ENCODE data around the gene SLC25A45. TPM values are rescaled to one million over a fixed set of nuclear protein-coding genes. Genes with fewer than 3 reads are reported as not detected.

The SLC25A45 gene
- polyA plus RNA-seq, 2 of the 4 experiments (the other 2 are of a cell fraction): 3.1 to 8.1 TPM

DNA sequence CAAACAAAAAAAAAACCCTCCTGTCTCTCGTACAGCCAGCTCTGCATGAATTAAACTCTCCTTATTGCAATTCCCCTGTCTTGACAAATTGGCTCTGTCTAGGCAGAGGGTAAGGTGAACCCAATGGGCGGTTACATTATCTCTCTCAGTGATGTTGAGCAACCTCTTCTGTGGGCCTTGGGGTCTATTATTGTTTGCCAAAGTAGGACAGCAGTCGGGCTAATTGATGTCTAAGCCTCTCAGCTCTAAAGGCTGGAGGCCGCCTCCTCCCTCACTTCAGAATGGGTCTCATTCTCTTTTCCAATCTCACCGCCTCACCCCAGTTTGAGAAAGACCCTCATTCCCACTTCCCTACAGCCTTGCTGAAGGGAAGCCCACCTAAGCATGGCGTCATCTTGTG lies 1.3 kb upstream of the SLC25A45 start:
- no peak for DNase-seq (ENCODE audit: low read depth in 1 of 2, low spot score in 1 of 2)
- no peak for FAIRE-seq
- Histone ChIP-seq H3K4me2 (peak overlapping the region; percentile 93), H3K4me3 (no peak overlapping the region), H3K27ac (peak overlapping the region; percentile 93 to 99), H3K9me3 (no peaks in the 10 kb centered on the region), H3K4me1 (peaks cover 82% of the 10 kb centered on the region)
- ChIA-PET CTCF (interaction anchor here (0.6 to 14.2 kb wide), 8 partner anchors 9 to 203 kb away, joined by 3 to 208 read pairs (median 4); partner anchors contain the start of gene NEAT1), POLR2A (interaction anchor here (1.0 to 2.1 kb wide), 3 partner anchors 41 to 124 kb away, joined by 5 to 9 read pairs (median 7); no protein-coding TSS in a partner anchor)
- no peak for ATAC-seq
- TF ChIP-seq KDM5A (IDR thresholded peaks at IDR 0.05): no peak
- TF ChIP-seq MYC (IDR thresholded peaks at IDR 0.05; ENCODE audit: borderline replicate concordance, low read length): no peak
- 0 out of 4 replicates have a peak, but pooled peaks of 1 of the 2 experiments have one; percentile 8 for TF ChIP-seq CEBPB (IDR thresholded peaks at IDR 0.05)
- WGBS (ENCODE audit: missing lambda C conversion rate): 82% methylated on average over 6 of the region's 6 CpGs

- POLR2A ChIA-PET: interaction anchor here (0.5 to 2.5 kb wide), 11 partner anchors 12 to 125 kb away, joined by 4 to 17 read pairs (median 6); partner anchors contain the start of gene NEAT1
These were observed 440 bp upstream of the SLC25A45 start for GRCh38 chr11:65382804-65383368.

DNA sequence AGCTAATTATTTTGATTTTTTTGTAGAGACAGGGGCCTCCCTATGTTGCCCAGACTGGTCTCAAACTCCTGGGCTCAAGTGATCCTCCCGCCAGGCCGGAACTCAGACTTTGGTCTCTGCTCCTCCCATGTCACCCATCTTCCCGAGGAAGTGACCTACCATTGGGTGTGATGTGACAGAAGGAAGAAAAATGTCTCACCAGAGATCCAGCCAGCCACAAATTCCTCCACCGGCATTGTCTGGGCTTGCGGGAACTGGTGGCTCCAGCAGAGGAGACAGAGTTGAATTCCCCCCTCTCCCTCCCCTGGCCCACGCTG lies 772 bp downstream of the SLC25A45 start:
- ATAC-seq: peak; percentile 19 to 40
- Histone ChIP-seq H3K4me1 (peaks cover 82% of the 10 kb centered on the region), H3K9me3 (no peaks in the 10 kb centered on the region), H3K4me3 (peak overlapping the region; percentile 46), H3K4me2 (peak overlapping the region; percentile 93), H3K27ac (peak overlapping the region; percentile 93 to 99)
- POLR2A ChIA-PET: interaction anchor here (0.6 to 2.5 kb wide), 11 partner anchors 11 to 126 kb away, joined by 3 to 17 read pairs (median 6); partner anchors contain the start of gene NEAT1
- TF ChIP-seq MAZ (IDR thresholded peaks at IDR 0.05; ENCODE audit: borderline replicate concordance, low read depth, low read length) (no peak), E2F6 (IDR thresholded peaks at IDR 0.05; ENCODE audit: borderline replicate concordance, low read depth) (0 out of 2 replicates have a peak, but pooled peaks have one; percentile 15)
- FAIRE-seq: no peak
- peak in 1 of 2 experiments; percentile 52 for DNase-seq (ENCODE audit: low read depth in 1 of 2, low spot score in 1 of 2)
- WGBS (ENCODE audit: missing lambda C conversion rate): 2% methylated on average over 6 of the region's 6 CpGs
- CTCF ChIA-PET: interaction anchor here (0.6 to 14.2 kb wide), 24 partner anchors 8 to 139 kb away, joined by 3 to 208 read pairs (median 4); partner anchors contain the start of genes CDC42EP2, MALAT1 and NEAT1

More at GRCh38 chr11:65382804-65383368, 440 bp upstream of the SLC25A45 start:
- TF ChIP-seq FOSB (CRISPR knock-in tag; IDR thresholded peaks at IDR 0.05): peak; percentile 69; the same call in 1 of the 2 replicates
- no peak for TF ChIP-seq FOSL2 (IDR thresholded peaks at IDR 0.05)
- TF ChIP-seq FOSL2 (CRISPR knock-in tag; IDR thresholded peaks at IDR 0.05): no peak
- no peak for TF ChIP-seq MYC (IDR thresholded peaks at IDR 0.05; ENCODE audit: borderline replicate concordance, low read length)
- TF ChIP-seq, protein P1, sequence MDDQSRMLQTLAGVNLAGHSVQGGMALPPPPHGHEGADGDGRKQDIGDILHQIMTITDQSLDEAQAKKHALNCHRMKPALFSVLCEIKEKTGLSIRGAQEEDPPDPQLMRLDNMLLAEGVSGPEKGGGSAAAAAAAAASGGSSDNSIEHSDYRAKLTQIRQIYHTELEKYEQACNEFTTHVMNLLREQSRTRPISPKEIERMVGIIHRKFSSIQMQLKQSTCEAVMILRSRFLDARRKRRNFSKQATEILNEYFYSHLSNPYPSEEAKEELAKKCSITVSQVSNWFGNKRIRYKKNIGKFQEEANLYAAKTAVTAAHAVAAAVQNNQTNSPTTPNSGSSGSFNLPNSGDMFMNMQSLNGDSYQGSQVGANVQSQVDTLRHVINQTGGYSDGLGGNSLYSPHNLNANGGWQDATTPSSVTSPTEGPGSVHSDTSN (IDR thresholded peaks at IDR 0.05): peak; percentile 38
- peak in 1 of 2 experiments; percentile 8; a peak in 1 of 5 replicates for TF ChIP-seq JUN (IDR thresholded peaks at IDR 0.05)
- TF ChIP-seq CHD2 (IDR thresholded peaks at IDR 0.05; ENCODE audit: low read length, partially characterized antibody): no peak
- TF ChIP-seq USF2 (IDR thresholded peaks at IDR 0.05): no peak
- no peak for TF ChIP-seq BHLHE40 (IDR thresholded peaks at IDR 0.05; ENCODE audit: low read depth, low read length)
- 0 out of 4 replicates have a peak, but pooled peaks of 1 of the 2 experiments have one; percentile 19 for TF ChIP-seq CEBPB (IDR thresholded peaks at IDR 0.05)
- TF ChIP-seq ZFP36 (IDR thresholded peaks at IDR 0.05; ENCODE audit: borderline replicate concordance, partially characterized antibody): no peak
- Histone ChIP-seq H3K27ac (peak overlapping the region; percentile 93 to 99), H3K4me3 (peak overlapping the region; percentile 46), H3K4me1 (peaks cover 82% of the 10 kb centered on the region), H3K4me2 (peak overlapping the region; percentile 93), H3K9me3 (no peaks in the 10 kb centered on the region)
- DNase-seq (ENCODE audit: low read depth in 1 of 2, low spot score in 1 of 2): peak in 1 of 2 experiments; percentile 58
- ATAC-seq: peak; percentile 1 to 3; a peak in 5 of 6 replicates
- no peak for FAIRE-seq
- WGBS (ENCODE audit: missing lambda C conversion rate): 3% methylated on average over 12 of the region's 12 CpGs
- CTCF ChIA-PET: interaction anchor here (0.7 to 14.2 kb wide), 15 partner anchors 9 to 132 kb away, joined by 3 to 208 read pairs (median 4); partner anchors contain the start of genes CDC42EP2, MALAT1 and NEAT1

Measured in A549 (cell line).